Peyer's patch (tissue), 4 donors: ENCODE results near the gene TAF1B.

Source experiments
- POLR2A ChIP-seq, 2 donors: fragments of 450-650 bp; IDR thresholded peaks; one replicate each; pipeline ENCODE4 v1.5.1; 2017; ENCODE audit warnings: antibody characterized with exemption in 2 of 2, mild to moderate bottlenecking in 2 of 2, moderate library complexity in 2 of 2
- TF ChIP-seq, protein P1 (sequence below), 6 experiments: fragments of 450-650 bp in 4 of 6; fragments of 200-600 bp in 2 of 6; sonication (generic) in 1 of 6; IDR thresholded peaks; one replicate each; pipeline ENCODE4 v1.5.1; 2017 to 2019; ENCODE audit warnings: antibody characterized with exemption in 6 of 6, mild to moderate bottlenecking in 3 of 6, moderate library complexity in 1 of 6

- TF ChIP-seq, protein P1, sequence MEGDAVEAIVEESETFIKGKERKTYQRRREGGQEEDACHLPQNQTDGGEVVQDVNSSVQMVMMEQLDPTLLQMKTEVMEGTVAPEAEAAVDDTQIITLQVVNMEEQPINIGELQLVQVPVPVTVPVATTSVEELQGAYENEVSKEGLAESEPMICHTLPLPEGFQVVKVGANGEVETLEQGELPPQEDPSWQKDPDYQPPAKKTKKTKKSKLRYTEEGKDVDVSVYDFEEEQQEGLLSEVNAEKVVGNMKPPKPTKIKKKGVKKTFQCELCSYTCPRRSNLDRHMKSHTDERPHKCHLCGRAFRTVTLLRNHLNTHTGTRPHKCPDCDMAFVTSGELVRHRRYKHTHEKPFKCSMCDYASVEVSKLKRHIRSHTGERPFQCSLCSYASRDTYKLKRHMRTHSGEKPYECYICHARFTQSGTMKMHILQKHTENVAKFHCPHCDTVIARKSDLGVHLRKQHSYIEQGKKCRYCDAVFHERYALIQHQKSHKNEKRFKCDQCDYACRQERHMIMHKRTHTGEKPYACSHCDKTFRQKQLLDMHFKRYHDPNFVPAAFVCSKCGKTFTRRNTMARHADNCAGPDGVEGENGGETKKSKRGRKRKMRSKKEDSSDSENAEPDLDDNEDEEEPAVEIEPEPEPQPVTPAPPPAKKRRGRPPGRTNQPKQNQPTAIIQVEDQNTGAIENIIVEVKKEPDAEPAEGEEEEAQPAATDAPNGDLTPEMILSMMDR (IDR thresholded peaks at IDR 0.05), result no peak
- no peak for TF ChIP-seq POLR2A (IDR thresholded peaks at IDR 0.05)
These were observed 106.1 kb downstream of the TAF1B start for GRCh38 chr2:9949239-9949991.
